WTC11 (cell line): ENCODE results near the gene ARHGEF19.

Source experiments
- ATF2 ChIP-seq: sonication (generic); formaldehyde crosslinking; IDR thresholded peaks from 2 replicates; pipeline ENCODE4 v1.8.1; 2022; ENCODE audit warnings: low read depth, missing genetic modification reagents, borderline replicate concordance
- CREB1 ChIP-seq: sonication (generic); formaldehyde crosslinking; IDR thresholded peaks from 2 replicates; pipeline ENCODE4 v1.8.0; 2023; ENCODE audit warnings: mild to moderate bottlenecking, missing genetic modification reagents
- CTCF ChIP-seq: fragments of 200-600 bp; IDR thresholded peaks from 2 replicates; pipeline ENCODE4 v1.8.0; 2022; ENCODE audit warnings: antibody characterized with exemption
- MAX ChIP-seq: sonication (generic); formaldehyde crosslinking; IDR thresholded peaks from 2 replicates; pipeline ENCODE4 v1.8.0; 2022; ENCODE audit warnings: mild to moderate bottlenecking, missing genetic modification reagents
- MXD4 ChIP-seq: fragments of 250-450 bp; sonication (Bioruptor Pico); IDR thresholded peaks from 2 replicates; pipeline ENCODE4 v1.8.0; 2021; ENCODE audit warnings: mild to moderate bottlenecking, moderate library complexity, borderline replicate concordance
- NR1H2 ChIP-seq: sonication (generic); formaldehyde crosslinking; IDR thresholded peaks from 2 replicates; pipeline ENCODE4 v1.9.0; 2021; ENCODE audit warnings: mild to moderate bottlenecking, moderate library complexity, missing genetic modification reagents
- RELA ChIP-seq: sonication (generic); formaldehyde crosslinking; IDR thresholded peaks from 2 replicates; pipeline ENCODE4 v1.8.1; 2022; ENCODE audit warnings: missing genetic modification reagents, mild to moderate bottlenecking, borderline replicate concordance
- RORB ChIP-seq: fragments of 250-450 bp; sonication (Bioruptor Pico); IDR thresholded peaks from 2 replicates; pipeline ENCODE4 v1.9.0; 2021; ENCODE audit warnings: mild to moderate bottlenecking
- ZBTB43 ChIP-seq: sonication (generic); formaldehyde crosslinking; IDR thresholded peaks from 2 replicates; pipeline ENCODE4 v1.8.1; 2023; ENCODE audit warnings: mild to moderate bottlenecking, missing genetic modification reagents
- ZNF423 ChIP-seq: fragments of 250-450 bp; sonication (Bioruptor Pico); IDR thresholded peaks from 2 replicates; pipeline ENCODE4 v2.1.2; 2022; ENCODE audit warnings: mild to moderate bottlenecking, moderate library complexity
- ZNF512 ChIP-seq: sonication (generic); formaldehyde crosslinking; IDR thresholded peaks from 2 replicates; pipeline ENCODE4 v1.8.1; 2022; ENCODE audit warnings: missing genetic modification reagents, borderline replicate concordance
- ZSCAN18 ChIP-seq: fragments of 250-450 bp; sonication (Bioruptor Pico); IDR thresholded peaks from 2 replicates; pipeline ENCODE4 v2.1.2; 2022; ENCODE audit warnings: mild to moderate bottlenecking, moderate library complexity

GRCh38 chr1:16148329-16149092, 63.9 kb downstream of the ARHGEF19 start:
- TF ChIP-seq MAX (CRISPR knock-in tag) (no peak), RELA (CRISPR knock-in tag) (no peak), CTCF (no peak), NR1H2 (CRISPR knock-in tag) (no peak), ZNF512 (CRISPR knock-in tag) (no peak), ZNF423 (no peak), RORB (CRISPR knock-in tag) (no peak), ZBTB43 (CRISPR knock-in tag) (no peak), ATF2 (CRISPR knock-in tag) (no peak), MXD4 (CRISPR knock-in tag) (no peak), ZSCAN18 (CRISPR knock-in tag) (no peak), CREB1 (CRISPR knock-in tag) (no peak)
